ENCODE measurements around the gene SOBP. TPM values are rescaled to one million over a fixed set of nuclear protein-coding genes. Genes with fewer than 3 reads are reported as not detected.

SOBP gene
- total and polyA plus RNA-seq, 9 donors = 8.7 to 31.3 (median 25.8) TPM

- intact Hi-C loops (cut with DNase I) = no loop called here
- H3K4me3 ChIP-seq = no peak overlapping the region
- H3K27ac ChIP-seq = no peak overlapping the region
- no peaks in the 10 kb centered on the region for H3K36me3 ChIP-seq
- no peaks in the 10 kb centered on the region for H3K27me3 ChIP-seq
- TF ChIP-seq CTCF (IDR thresholded peaks at IDR 0.05) (no peak), EP300 (IDR thresholded peaks at IDR 0.05) (no peak), POLR2A (IDR thresholded peaks at IDR 0.05) (no peak)
- no peak for DNase-seq
- H3K9me3 ChIP-seq = no peaks in the 10 kb centered on the region
- H3K4me1 ChIP-seq (ENCODE audit: insufficient read depth) = peaks cover 2% of the 10 kb centered on the region
Measured at GRCh38 chr6:107556082-107556481, 66.2 kb downstream of the SOBP start.

GRCh38 chr6:107557698-107558097, 67.8 kb downstream of the SOBP start:
- Histone ChIP-seq H3K9me3 (no peaks in the 10 kb centered on the region), H3K36me3 (no peaks in the 10 kb centered on the region), H3K4me1 (ENCODE audit: insufficient read depth) (peaks cover 2% of the 10 kb centered on the region), H3K4me3 (no peak overlapping the region), H3K27me3 (no peaks in the 10 kb centered on the region), H3K27ac (no peak overlapping the region)
- DNase-seq = no peak
- intact Hi-C loops (cut with DNase I) = no loop called here
- TF ChIP-seq CTCF (IDR thresholded peaks at IDR 0.05) = no peak
- no peak for TF ChIP-seq EP300 (IDR thresholded peaks at IDR 0.05)
- TF ChIP-seq POLR2A (IDR thresholded peaks at IDR 0.05) = no peak

- Histone ChIP-seq H3K27me3 (no peaks in the 10 kb centered on the region), H3K27ac (peak overlapping the region; percentile 16 to 76), H3K9me3 (no peaks in the 10 kb centered on the region), H3K36me3 (no peaks in the 10 kb centered on the region), H3K4me3 (no peak overlapping the region), H3K4me1 (ENCODE audit: insufficient read depth) (peaks cover 7% of the 10 kb centered on the region)
- WGBS, 3 donors = 9 to 20% (median 16%) methylated on average over 4 of the region's 4 CpGs
- intact Hi-C loops (cut with DNase I) = no loop called here
- TF ChIP-seq POLR2A (IDR thresholded peaks at IDR 0.05) (no peak), EP300 (IDR thresholded peaks at IDR 0.05) (no peak), CTCF (IDR thresholded peaks at IDR 0.05) (no peak)
- DNase-seq = peak; percentile 37 to 54 (median 48)
Measured at GRCh38 chr6:107560657-107561056, 70.7 kb downstream of the SOBP start.

GRCh38 chr6:107561306-107561705, 71.4 kb downstream of the SOBP start:
- Histone ChIP-seq H3K36me3 (no peaks in the 10 kb centered on the region), H3K4me1 (ENCODE audit: insufficient read depth) (peaks cover 7% of the 10 kb centered on the region), H3K27me3 (no peaks in the 10 kb centered on the region), H3K4me3 (no peak overlapping the region), H3K9me3 (no peaks in the 10 kb centered on the region), H3K27ac (peak overlapping the region in 1 of 2 donors; percentile 76)
- WGBS, 3 donors = 14 to 17% (median 15%) methylated on average over 3 of the region's 3 CpGs
- intact Hi-C loops (cut with DNase I) = no loop called here
- peak; percentile 52 to 69 (median 59) for DNase-seq
- no peak for TF ChIP-seq CTCF (IDR thresholded peaks at IDR 0.05)
- TF ChIP-seq POLR2A (IDR thresholded peaks at IDR 0.05) = no peak
- no peak for TF ChIP-seq EP300 (IDR thresholded peaks at IDR 0.05)
